Left ventricle myocardium superior (tissue), 1 donor: Measurements from ENCODE around the gene HYAL1. TPM values are rescaled to one million over a fixed set of nuclear protein-coding genes. Genes with fewer than 3 reads are reported as not detected.

ENCODE experiments used
- ATAC-seq: fragments of 200-7000 bp; cut with Tn5 transposase; one replicate; pipeline ENCODE4 v1.9.1; 2020; ENCODE audit warnings: mild to moderate bottlenecking, moderate library complexity
- DNase-seq: peaks from one replicate; pipeline ENCODE4 v3.0.0-alpha.2; 2020
- intact Hi-C: fragments of 100-400 bp; cut with micrococcal nuclease; formaldehyde crosslinking; loops from one replicate; pipeline ENCODE4 v1.11.0; 2022
- total RNA-seq: library from RNA; stranded (reverse); fragmentation: NEBNext Ultra II Directional; extraction: Animal tissue kit (Norgen Biotek cat#: 25700); gene quantifications from one replicate; pipeline ENCODE4 v1.2.1, GENCODE V29; 2021
- donor health status: DM: no; HTN: yes; CAD: no; lungs with severe emphysema.

Gene HYAL1
- total RNA-seq, 1 donor from 2014 or later, result 70.0 TPM

DNA sequence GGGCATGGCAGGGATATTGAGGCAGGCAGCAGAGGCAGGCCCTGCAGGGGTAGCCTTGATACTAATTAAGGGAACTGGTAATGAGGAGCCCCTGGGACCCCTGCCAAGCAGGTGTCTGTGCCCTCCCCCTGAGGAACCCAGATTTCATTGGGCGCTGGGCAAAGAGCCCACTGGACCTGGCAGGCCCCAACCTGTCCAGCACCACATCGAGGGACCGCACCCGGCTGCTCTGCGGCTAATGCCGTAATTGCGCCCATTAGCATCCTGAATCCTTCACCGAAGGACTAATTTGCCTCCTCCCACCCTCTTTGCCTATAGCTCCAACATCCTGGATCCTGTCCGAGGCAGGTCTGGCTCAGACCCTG, 48.1 kb downstream of the HYAL1 start:
- intact Hi-C loops, result no loop called here
- no peak for ATAC-seq

DNA sequence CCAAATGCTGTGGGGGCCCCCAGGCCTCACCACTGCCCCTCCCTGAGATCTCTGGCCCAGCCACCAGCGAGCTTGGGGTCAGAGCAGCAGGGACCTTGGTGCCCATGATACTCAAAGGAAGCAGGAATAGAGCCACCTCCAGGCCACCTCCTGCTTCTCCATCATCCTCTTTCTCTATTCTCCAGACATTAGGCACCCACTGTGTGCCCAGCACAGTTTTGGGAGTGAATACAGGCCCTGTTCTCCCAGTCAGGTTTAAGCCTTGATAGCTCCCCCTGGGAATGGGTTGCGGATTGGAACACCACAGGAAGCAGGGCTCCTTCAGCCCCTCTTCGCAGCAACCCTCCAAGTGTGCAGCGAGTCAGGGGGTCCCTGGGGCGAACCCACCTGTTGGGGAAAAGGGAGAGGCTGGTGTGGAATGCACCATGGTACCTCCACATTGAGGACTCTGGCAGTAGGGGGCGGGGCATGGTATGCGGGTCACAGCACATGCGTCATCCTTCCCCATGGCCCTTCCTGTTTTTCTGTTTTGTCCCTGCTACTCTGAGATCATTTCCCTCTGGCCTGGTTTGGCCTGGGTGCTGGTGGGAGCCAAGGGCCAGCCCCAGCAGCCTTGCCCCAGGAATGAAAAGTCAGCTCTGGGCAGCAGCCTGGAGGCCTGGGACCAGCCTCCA, 48.7 kb downstream of the HYAL1 start:
- ATAC-seq (peak; percentile 60), DNase-seq (peak; percentile 79)
- intact Hi-C loops, result no loop called here

More for the DNA sequence above, 48.1 kb downstream of the HYAL1 start:
- no peak for DNase-seq

GRCh38 chr3:50251220-50251619, 52.2 kb downstream of the HYAL1 start:
- intact Hi-C loops, result no loop called here
- ATAC-seq, result no peak
- DNase-seq, result no peak

DNA sequence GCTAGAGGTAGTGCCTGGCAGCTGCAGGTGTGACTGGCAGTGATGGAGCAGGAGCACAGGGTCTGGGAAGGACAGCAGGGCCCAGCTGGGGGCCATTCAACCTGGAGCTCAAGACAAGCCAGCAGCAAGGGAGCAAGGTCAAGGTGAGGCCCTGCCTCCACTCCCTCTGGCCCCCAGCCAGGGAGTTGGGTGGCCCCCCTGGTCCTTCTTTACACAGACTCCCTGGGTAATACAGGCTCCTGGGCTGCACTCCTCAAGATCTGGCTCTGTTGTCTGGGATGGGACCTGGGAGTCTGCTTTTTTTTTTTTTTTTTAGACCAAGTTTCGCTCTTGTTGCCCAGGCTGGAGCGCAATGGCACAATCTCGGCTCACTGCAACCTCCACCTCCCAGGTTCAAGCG, 52.9 kb downstream of the HYAL1 start:
- intact Hi-C loops, result no loop called here
- ATAC-seq, result no peak
- no peak for DNase-seq

Other genes with a start within 250 kb of the HYAL1 start
- gene RBM5, start 214.7 kb downstream of the HYAL1 start, total RNA-seq, result 73.8 TPM
- 11.4 TPM for gene SEMA3F, start 148.2 kb downstream of the HYAL1 start, total RNA-seq
- not detected for gene GNAT1, start 112.0 kb downstream of the HYAL1 start, total RNA-seq
- gene SLC38A3, start 98.3 kb downstream of the HYAL1 start, total RNA-seq, result 10.4 TPM
- 137 TPM for gene GNAI2, start 67.4 kb downstream of the HYAL1 start, total RNA-seq
- 20.6 TPM for gene SEMA3B, start 34.4 kb downstream of the HYAL1 start, total RNA-seq
- gene LSMEM2, start 24.5 kb downstream of the HYAL1 start, total RNA-seq, result 31.6 TPM
- gene IFRD2, start 11.1 kb downstream of the HYAL1 start, total RNA-seq, result 79.3 TPM
- gene HYAL3, start 4.2 kb downstream of the HYAL1 start, total RNA-seq, result 0.92 TPM
- 6.7 TPM for gene NAA80, start 4.2 kb downstream of the HYAL1 start, total RNA-seq
- gene HYAL2, start 19.2 kb upstream of the HYAL1 start, total RNA-seq, result 36.0 TPM
- gene TUSC2, start 24.6 kb upstream of the HYAL1 start, total RNA-seq, result 30.7 TPM
- gene RASSF1, start 37.3 kb upstream of the HYAL1 start, total RNA-seq, result 10.5 TPM
- 0.07 TPM for gene ZMYND10, start 42.2 kb upstream of the HYAL1 start, total RNA-seq
- gene NPRL2, start 47.2 kb upstream of the HYAL1 start, total RNA-seq, result 16.8 TPM
- gene CYB561D2, start 47.3 kb upstream of the HYAL1 start, total RNA-seq, result 5.2 TPM
- gene TMEM115, start 55.9 kb upstream of the HYAL1 start, total RNA-seq, result 27.4 TPM
- 2.8 TPM for gene CACNA2D2, start 200.1 kb upstream of the HYAL1 start, total RNA-seq